ENCODE measurements around the gene PBLD.

DNA sequence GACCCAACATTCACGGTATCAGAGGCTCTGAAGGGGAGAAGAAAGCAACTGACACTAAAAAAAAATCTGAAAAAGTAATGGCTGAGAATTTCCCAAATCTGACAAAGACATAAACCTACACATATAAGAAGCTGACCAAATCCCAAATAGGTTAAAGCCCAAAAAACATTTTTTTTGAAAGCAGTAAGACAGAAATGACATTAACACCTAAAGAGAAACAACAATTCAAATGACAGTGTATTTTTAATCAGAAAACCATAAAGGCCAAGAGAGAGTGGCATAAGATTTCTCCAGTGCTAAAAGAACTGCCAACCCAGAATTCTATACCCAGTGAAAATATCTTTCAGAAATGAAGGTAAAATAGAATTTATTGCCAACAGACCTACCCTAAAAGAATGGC, 38.9 kb upstream of the PBLD start:
- TF ChIP-seq EZH2 (IDR thresholded peaks at IDR 0.05; ENCODE audit: borderline replicate concordance, insufficient read depth, low read length, poor library complexity, severe bottlenecking) (no peak), POLR2AphosphoS5 (IDR thresholded peaks at IDR 0.05) (no peak), RAD21 (conservative IDR thresholded peaks at IDR 0.05) (no peak), TAF1 (IDR thresholded peaks at IDR 0.05; ENCODE audit: low read depth) (no peak), EP300 (conservative IDR thresholded peaks at IDR 0.05; ENCODE audit: poor library complexity, severe bottlenecking) (no peak), CTCF (IDR thresholded peaks at IDR 0.05; ENCODE audit: poor library complexity, severe bottlenecking) (no peak), MXI1 (conservative IDR thresholded peaks at IDR 0.05; ENCODE audit: poor library complexity, severe bottlenecking) (no peak)
- TF ChIP-seq, protein P1, sequence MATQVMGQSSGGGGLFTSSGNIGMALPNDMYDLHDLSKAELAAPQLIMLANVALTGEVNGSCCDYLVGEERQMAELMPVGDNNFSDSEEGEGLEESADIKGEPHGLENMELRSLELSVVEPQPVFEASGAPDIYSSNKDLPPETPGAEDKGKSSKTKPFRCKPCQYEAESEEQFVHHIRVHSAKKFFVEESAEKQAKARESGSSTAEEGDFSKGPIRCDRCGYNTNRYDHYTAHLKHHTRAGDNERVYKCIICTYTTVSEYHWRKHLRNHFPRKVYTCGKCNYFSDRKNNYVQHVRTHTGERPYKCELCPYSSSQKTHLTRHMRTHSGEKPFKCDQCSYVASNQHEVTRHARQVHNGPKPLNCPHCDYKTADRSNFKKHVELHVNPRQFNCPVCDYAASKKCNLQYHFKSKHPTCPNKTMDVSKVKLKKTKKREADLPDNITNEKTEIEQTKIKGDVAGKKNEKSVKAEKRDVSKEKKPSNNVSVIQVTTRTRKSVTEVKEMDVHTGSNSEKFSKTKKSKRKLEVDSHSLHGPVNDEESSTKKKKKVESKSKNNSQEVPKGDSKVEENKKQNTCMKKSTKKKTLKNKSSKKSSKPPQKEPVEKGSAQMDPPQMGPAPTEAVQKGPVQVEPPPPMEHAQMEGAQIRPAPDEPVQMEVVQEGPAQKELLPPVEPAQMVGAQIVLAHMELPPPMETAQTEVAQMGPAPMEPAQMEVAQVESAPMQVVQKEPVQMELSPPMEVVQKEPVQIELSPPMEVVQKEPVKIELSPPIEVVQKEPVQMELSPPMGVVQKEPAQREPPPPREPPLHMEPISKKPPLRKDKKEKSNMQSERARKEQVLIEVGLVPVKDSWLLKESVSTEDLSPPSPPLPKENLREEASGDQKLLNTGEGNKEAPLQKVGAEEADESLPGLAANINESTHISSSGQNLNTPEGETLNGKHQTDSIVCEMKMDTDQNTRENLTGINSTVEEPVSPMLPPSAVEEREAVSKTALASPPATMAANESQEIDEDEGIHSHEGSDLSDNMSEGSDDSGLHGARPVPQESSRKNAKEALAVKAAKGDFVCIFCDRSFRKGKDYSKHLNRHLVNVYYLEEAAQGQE (IDR thresholded peaks at IDR 0.05; ENCODE audit: borderline replicate concordance), result no peak
